Measurements from ENCODE around the gene MTX1.

DNA sequence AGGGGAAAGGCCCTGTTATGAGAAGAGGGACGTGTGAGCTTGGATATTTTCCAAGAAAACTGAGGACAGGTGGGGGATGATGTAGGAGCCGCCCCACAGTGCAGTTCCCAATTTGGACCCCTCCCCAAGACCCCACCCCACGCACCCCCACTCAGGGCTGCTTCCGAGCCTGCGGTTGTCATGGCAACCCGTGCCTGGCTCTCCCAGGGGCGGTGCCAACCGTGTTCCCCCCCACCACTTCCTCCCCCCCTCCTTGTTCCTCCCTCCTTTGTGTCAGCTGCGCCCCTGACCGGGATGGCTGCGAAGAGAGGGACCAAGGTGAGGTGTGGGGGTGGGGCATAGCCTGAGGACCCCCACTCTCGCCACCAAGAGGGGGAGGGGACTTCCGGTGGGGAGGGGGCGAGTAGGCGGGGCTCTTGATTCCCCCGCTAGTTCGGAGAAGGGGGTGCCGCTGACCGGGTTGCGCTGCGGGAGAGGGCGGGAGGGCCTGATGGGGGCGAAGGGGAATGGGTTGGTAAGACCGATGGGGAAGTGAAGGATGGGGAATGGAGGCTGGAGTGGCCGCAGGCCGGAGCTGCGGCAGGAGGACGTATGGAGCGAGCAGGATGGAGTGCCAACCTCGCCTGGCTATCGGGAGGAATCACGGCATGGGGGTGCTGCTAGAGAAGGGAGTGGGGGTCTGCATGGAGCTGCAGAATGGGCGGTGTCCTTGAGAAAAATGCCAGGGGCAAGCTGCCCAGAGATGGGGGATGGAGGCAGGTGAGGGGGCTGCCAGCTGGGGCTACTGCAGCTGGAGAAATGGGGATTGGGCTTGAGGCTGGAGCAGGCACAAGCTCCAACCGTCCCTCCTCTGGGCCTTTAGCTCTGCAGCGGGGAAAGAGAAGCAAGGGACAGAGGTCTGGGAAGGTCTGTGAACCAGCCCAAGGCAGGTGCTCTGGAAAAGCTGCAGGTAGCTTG lies 33.9 kb upstream of the MTX1 start:
- TF ChIP-seq POLR2AphosphoS5 (IDR thresholded peaks at IDR 0.05) (no peak), POLR2A (IDR thresholded peaks at IDR 0.05; ENCODE audit: low read depth) (no peak), EP300 (IDR thresholded peaks at IDR 0.05) (no peak)
- TF ChIP-seq, protein P1, sequence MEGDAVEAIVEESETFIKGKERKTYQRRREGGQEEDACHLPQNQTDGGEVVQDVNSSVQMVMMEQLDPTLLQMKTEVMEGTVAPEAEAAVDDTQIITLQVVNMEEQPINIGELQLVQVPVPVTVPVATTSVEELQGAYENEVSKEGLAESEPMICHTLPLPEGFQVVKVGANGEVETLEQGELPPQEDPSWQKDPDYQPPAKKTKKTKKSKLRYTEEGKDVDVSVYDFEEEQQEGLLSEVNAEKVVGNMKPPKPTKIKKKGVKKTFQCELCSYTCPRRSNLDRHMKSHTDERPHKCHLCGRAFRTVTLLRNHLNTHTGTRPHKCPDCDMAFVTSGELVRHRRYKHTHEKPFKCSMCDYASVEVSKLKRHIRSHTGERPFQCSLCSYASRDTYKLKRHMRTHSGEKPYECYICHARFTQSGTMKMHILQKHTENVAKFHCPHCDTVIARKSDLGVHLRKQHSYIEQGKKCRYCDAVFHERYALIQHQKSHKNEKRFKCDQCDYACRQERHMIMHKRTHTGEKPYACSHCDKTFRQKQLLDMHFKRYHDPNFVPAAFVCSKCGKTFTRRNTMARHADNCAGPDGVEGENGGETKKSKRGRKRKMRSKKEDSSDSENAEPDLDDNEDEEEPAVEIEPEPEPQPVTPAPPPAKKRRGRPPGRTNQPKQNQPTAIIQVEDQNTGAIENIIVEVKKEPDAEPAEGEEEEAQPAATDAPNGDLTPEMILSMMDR (IDR thresholded peaks at IDR 0.05) = no peak

Data from esophagus muscularis mucosa (tissue), 4 donors.